Upper lobe of left lung (tissue), 4 donors: ENCODE results near the gene ISL2.
"Not testable (repeated sequence)": the region's sequence is repeated elsewhere in the genome, so short reads cannot be mapped to it uniquely, and the experiment has no call there.

Experiments
- CTCF ChIP-seq, 6 experiments: fragments of 450-650 bp in 4 of 6; fragments of 200-600 bp in 2 of 6; sonication (generic) in 2 of 6; IDR thresholded peaks; one replicate each; pipeline ENCODE4 v1.5.1; 2016 to 2019; ENCODE audit warnings: antibody characterized with exemption in 6 of 6
- EP300 ChIP-seq, 4 donors: sonication (generic); formaldehyde crosslinking; IDR thresholded peaks; one replicate each; pipeline ENCODE4 v1.5.1; 2017; ENCODE audit warnings: antibody characterized with exemption in 4 of 4, control low read depth in 2 of 4
- POLR2A ChIP-seq, 4 donors: fragments of 450-650 bp; IDR thresholded peaks; one replicate each; pipeline ENCODE4 v1.5.1; 2016 to 2017; ENCODE audit warnings: antibody characterized with exemption in 4 of 4, mild to moderate bottlenecking in 2 of 4

GRCh38 chr15:76294463-76294862 is 42.1 kb upstream of the ISL2 start:
- TF ChIP-seq POLR2A, CTCF, EP300 (IDR thresholded peaks at IDR 0.05): not testable (repeated sequence)
